Measurements from ENCODE around the gene CLNS1A.
A peak's percentile ranks its signal among the peaks of the same experiment; 100 is the strongest.
"Not testable (repeated sequence)": the region's sequence is repeated elsewhere in the genome, so short reads cannot be mapped to it uniquely, and the experiment has no call there.

CLNS1A gene

DNA sequence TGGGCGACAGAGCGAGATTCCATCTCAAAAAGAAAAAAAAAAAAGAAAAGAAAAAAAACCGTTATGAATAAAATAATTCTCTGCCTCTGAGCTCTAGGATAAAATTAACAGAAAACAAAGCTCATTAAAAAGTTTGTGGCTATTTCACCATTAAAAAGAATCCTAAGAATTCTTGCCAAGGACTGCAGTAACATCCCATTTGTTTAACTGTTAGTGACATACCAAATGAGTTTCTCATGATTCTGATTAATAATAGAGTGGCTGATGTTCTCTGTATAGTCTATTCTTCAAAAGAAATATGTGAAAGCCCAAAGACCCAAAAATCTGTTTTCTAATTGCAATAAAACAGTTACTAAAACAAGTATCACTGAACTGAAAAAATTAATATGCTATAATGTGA, 19.7 kb downstream of the CLNS1A start:
- DNase-seq: no peak

DNA sequence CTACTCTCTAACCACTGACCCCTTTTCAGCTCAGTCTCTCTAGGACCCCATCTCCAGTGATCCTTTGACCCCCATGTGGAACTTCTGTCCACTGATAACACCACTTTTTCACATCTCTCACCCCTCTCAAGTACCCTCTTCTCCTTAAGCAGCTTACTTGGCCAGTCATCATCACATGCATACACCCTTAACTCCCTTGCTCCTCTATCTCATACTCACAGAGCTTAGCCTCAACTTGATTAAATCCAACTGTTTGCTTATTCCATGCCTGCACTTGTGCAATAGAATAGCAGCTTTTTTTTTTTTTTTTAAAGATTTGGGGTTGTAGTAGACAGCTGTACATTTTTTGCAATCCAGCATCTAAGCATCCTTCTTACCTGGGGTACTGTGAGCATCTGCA, 25.7 kb downstream of the CLNS1A start:
- DNase-seq: no peak

DNA sequence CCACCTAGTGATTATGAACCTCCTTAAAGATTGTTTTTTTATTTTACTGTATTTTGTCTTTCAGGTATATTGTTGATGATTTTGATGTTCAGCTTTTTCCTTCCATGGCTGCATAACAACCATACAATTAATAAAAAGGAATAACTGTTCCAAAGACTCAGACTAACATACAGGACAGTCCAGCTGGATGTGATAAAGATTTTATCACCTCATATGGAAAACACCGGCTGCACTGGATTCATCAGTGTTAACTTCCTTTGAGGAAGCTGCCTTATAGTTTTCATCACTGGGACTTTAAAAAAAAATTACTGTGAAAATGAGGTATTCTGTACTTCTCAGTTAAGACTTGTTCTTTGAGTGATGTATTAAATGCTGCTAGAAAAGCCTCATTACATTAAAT, 28.4 kb downstream of the CLNS1A start:
- no peak for DNase-seq

DNA sequence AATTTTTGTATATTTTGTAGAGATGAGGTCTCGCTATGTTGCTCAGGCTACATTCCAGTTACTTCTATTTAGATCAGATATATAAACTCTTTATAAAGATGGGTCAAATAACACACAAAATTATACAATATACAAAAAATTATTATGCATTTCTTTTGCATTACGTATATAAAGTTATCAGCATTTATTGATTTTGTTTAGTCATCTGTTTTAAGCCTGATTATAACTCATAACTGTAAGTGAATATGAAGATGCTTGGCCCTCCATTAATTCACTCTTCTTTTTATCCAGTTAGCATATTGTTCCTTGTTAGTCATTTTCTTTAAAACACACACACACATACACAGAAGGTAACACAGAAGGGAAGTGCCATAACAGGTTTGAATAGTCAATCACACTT, 33.3 kb downstream of the CLNS1A start:
- no peak for DNase-seq

DNA sequence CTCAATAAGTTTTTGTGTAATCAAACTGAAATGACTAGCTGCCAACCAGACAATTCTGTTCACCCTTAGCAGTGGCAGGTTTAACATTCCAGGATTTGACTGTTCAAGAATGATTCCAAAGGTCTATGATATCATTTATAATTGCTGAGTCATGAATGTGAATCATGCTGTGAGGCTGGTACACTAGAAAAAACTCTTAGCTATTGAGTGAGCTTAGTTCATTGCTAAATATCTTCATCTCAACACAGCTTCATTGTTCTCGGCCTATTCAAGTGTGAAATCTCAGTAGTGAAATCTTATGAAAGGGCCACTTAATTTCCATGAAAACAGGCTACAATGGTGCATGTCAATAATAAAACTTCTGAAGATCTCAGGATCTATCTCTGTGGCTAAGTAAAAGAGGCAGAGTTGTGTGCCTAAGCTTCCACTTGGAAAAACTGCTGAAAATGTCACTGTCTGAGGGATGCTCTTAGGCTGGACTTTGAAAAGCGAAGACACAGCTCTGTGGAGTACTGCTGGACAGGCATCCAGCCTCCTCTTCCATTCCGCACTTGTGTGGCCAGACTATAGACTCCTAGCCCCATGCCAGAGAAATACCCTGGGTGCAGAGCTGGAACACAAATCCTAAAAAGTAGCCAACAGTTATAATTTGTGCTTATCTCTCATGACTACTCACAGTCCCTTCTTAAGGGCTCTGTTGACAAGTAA, 35.1 kb downstream of the CLNS1A start:
- DNase-seq: no peak

DNA sequence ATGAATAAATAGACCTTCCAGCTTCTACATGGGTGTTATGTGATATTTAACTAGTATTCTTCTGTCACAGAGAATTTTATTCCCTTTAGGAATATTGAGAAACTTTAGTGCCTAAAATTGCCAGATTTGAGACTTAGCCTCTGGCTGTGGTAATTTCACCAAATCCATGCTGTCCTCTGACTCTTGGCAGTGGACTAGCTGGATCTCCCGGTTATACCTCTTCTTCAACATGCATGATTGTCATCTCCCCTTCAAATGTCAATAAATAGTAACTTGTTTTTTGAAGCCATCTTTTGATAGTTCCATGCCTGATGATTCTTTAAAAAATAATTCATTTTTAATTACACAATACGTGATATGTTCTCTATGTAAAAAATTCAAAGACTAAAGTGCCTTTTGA, 39.4 kb downstream of the CLNS1A start:
- no peak for DNase-seq

DNA sequence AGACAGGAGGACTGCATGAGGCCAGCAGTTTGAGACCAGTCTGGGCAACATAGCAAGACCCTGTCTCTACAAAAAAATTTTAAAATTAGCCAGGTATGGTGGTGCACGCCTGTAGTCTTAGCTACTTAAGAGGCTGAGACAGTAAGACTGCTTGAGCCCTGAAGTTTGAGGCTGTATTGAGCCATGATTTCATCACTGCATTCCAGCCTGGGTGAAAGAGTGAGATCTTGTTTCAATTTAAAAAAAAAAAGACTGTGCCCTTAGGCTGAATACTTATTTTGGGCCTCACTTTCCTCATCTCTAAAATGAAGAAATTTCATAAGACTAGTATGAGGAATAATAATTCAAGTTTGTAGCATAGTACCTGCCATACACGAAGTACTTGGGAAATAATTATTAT, 41.0 kb downstream of the CLNS1A start:
- DNase-seq: no peak

DNA sequence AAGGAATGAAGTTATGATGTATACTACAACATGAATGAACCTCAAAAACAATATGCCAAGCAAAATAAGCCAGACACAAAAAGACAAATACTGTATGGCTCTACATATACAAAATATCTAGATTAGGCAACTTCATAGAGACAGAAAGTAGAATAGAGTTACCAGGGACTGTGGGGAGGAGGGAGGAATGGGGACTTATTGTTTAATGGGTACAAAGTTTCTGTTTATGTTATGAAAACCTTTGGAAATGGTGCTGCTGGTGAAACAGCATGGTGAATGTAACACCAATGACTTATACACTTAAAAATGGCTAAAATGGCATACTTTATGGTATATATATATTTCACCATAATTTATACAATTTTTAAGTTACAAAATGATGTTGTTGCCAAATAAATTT, 43.7 kb downstream of the CLNS1A start:
- no peak for DNase-seq

DNA sequence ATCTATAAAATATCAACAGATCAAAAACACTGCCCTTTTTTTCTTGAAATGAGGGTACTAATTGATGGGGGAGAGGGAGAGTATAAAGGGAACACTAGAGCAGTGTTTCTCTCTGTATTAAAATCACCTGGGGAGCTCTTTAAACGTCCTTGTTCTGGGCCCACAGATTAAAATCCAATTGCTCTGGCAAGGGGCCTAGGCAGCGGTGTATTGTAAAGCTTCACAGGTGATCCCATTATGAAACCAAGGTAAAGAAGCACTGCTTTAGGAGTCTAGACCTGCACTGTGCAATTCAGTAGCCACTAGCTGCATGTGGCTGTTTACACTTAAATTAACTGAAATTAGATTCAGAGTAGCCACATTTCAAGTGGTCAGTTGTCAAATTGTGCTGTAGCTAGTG, 44.9 kb downstream of the CLNS1A start:
- DNase-seq: peak in 2 of 3 experiments; percentile 60 to 93

DNA sequence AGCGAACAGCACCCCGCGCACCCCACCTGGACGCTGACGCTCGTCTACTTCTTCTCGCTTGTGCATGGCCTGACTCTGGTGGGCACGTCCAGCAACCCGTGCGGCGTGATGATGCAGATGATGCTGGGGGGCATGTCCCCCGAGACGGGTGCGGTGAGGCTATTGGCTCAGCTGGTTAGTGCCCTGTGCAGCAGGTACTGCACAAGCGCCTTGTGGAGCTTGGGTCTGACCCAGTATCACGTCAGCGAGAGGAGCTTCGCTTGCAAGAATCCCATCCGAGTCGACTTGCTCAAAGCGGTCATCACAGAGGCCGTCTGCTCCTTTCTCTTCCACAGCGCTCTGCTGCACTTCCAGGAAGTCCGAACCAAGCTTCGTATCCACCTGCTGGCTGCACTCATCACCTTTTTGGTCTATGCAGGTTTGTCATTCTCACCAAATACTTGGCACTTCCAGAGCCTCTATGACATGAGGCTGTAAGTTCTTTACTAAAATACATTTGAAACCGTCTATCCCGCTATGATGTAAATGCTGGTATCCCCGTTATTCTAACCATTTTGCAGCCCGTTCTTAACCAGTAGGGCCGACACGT, 47.3 kb downstream of the CLNS1A start:
- DNase-seq: peak in 1 of 3 experiments; percentile 88

DNA sequence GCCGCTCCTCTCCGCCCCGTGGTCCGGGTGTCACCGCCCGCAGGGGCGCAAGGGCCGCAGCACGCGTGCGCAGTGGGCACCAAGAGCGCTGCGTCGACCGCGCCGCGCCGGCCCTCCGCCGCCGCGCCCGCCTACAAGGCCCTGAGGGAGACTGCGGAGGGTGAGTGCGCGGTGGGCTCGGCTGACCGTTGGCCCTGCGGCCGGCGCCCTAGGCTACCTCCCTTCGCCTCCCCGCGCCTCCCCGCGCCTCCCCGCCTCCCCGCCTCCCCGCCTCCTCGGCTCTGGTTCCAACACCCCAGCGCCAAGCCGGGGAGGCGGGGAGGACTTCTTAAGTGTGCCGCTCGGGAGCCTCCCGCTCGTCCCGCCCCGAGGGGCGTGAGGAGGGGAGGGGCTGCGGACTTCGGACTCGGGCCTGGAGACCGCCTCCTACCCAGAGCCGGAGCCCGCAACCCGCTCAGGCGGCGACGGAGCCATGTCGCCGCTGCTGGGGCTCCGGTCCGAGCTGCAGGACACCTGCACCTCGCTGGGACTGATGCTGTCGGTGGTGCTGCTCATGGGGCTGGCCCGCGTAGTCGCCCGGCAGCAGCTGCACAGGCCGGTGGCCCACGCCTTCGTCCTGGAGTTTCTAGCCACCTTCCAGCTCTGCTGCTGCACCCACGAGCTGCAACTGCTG, 47.9 kb downstream of the CLNS1A start, which contains the start of gene AQP11:
AQP11 (plus strand) TSS at position 433 of the 673 bp plus-strand sequence; CDS start at position 473, 40 bp downstream.
- DNase-seq: peak; percentile 84 to 98 (median 96)

DNA sequence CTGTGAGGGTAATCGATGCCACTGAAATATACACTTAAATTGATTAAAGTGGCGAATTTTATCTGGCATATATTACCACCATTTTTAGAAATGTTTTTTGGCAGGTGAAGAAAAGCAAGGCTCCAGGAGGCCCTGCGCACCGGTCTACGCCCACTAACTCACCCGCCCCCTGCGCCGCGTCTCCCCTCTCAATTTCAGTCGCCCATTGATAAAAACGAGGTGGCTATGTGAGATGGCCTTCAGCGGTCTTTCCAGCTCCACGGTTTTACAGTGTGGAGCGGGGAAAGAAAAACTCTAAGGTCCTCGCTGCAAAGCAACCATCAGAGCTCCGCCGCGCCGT, 48.4 kb downstream of the CLNS1A start:
- no peak for DNase-seq

DNA sequence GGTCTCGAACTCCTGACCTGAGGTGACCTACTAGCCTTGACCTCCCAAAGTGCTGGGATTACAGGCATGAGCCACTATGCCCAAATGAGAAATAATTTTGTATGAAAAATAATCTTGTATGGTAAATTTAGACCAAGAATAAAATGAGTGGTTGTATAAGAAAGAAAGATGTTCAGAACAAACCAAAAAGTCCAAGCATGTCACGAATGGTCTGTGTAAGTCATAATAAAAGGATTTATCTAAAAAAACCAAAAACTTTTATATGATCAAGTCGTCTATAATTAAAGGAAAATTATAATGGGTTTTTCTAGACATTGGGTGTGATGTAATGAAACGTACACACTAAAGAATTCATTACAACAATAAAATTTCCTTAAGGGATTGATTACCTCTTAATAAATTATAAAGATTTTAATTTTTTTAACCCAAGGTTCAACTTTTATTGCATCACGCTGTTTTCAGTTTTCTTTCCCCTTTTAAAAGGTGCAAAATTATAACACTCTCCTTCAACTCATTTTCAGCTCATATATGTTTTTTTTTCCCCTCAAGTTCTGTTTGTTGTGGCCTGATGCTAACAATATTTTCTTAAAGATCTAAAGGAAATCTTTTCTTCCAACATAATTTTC, 56.8 kb downstream of the CLNS1A start:
- DNase-seq: peak in 2 of 3 experiments; percentile 37 to 58

DNA sequence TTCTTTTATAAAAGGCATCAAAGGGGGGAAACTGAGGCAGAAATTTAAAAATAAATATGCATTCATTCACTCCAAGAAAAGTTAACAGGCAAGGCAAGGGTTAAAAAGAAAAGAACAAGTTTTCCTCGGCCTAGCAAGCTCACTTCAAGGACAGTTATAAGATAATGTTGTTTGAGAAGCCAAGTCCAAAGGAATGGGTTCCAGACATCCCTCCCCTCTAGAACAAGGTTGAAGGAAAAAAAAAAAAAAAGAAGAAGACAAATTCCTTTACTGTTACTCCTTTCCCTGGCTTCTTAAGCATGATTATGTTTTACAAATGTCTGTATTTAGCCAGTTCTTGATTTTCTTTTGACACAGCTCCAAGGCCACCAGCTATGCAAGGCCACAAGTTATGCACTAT, 62.2 kb downstream of the CLNS1A start:
- not testable (repeated sequence) for DNase-seq

DNA sequence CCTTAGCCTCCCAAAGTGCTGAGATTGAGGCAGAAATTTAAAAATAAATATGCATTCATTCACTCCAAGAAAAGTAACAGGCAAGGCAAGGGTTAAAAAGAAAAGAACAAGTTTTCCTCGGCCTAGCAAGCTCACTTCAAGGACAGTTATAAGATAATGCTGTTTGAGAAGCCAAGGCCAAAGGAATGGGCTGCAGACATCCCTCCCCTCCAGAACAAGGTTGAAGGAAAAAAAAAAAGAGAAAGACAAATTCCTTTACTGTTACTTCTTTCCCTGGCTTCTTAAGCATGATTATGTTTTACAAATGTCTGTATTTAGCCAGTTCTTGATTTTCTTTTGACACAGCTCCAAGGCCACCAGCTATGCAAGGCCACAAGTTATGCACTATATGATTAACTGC, 66.7 kb downstream of the CLNS1A start:
- DNase-seq: not testable (repeated sequence)

DNA sequence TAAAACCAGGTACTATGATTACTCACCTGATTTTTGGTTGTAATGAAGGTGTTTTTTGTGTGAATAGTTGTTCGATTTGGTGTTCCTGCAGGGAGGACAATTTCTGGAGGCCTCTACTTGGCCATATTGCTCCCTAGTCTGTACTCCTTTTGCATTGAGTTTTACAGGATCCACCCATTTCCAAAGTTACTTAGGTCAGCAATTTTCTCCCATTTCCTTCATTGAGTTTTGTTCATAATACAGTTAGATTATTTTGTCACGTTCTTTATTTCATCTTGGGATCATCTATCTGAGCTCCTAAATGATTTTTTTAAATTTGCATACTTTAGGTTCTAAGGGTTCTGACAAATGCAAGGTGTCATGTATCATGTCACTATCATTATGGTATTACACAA, 67.9 kb downstream of the CLNS1A start:
- no peak for DNase-seq

DNA sequence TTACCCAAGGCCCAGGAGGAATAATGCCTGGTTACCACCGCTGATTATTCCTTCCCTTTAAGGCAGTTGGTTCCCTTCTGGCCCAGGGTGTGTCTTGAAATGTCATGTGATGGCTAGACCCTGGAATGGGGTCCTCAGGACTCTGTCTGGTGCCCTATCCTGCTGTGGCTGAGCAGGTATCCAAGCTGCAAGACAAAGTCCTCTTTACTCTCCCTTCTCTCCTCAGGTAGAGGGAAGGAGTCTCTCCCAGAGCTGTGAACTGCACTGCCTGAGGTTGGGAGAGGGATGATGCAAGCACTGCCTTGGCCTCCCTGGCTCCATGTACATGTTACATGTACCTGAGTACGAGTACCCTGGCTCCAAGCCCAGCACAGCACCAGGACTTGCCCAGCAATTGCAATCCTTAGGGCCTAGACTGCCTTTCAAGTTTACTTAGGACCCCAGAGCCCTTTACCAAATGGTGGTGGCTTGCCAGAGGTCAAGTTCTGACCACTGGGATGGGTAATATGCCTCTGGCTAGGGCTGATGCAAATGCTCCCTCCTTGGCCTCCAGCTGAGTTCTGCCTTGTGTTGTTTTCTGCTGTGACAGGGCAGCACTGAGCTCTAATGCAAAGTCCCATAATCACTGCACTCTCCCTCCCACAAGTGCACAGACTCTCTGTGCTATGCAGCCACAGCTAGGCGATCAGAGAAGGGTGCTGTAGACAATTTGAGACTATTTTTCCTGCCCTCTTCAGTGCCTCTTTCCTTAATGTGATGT, 68.5 kb downstream of the CLNS1A start:
- DNase-seq: no peak

DNA sequence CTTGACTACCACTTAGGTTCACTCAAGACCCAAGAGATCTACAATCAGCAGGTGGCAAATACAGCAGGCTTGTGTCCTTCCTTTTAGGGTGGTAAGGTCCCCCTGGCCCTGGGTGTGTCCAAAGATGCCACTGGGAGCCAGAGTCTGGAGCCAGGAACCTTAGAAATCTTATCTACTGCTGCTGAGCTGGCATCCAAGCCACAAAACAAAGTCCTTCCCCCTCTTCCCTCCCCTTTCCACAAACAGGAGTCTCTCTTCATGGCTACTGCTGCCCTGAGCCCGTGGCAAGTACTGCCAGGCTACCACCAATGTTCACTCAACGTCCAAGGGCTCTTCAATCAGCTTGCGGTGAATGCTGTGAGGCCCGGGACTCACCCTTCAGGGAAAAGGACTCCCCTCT, 69.3 kb downstream of the CLNS1A start:
- no peak for DNase-seq

All from NCI-H1417 (cell line).